KOPT-K1 (cell line): Measurements from ENCODE around the gene LYPD3.
A peak's percentile ranks its signal among the peaks of the same experiment; 100 is the strongest.
"Not testable (repeated sequence)": the region's sequence is repeated elsewhere in the genome, so short reads cannot be mapped to it uniquely, and the experiment has no call there.

Source experiments
- H3K27ac ChIP-seq: fragments of 200-600 bp; sonication (generic); 2 replicates; pipeline ENCODE4 v1.5.1; 2016; ENCODE audit warnings: antibody characterized with exemption, mild to moderate bottlenecking, low read depth, low read length; ENCODE audit not compliant: poor library complexity, severe bottlenecking
- H3K36me3 ChIP-seq: fragments of 200-600 bp; sonication (generic); 2 replicates; pipeline ENCODE4 v1.5.1; 2017; ENCODE audit warnings: antibody characterized with exemption, mild to moderate bottlenecking, low read length, moderate library complexity; ENCODE audit not compliant: insufficient read depth
- H3K9me3 ChIP-seq: fragments of 200-600 bp; sonication (generic); 2 replicates; pipeline ENCODE4 v1.5.1; 2017; ENCODE audit warnings: antibody characterized with exemption, low read length, mild to moderate bottlenecking; ENCODE audit not compliant: insufficient read depth, poor library complexity, severe bottlenecking

LYPD3 gene

DNA sequence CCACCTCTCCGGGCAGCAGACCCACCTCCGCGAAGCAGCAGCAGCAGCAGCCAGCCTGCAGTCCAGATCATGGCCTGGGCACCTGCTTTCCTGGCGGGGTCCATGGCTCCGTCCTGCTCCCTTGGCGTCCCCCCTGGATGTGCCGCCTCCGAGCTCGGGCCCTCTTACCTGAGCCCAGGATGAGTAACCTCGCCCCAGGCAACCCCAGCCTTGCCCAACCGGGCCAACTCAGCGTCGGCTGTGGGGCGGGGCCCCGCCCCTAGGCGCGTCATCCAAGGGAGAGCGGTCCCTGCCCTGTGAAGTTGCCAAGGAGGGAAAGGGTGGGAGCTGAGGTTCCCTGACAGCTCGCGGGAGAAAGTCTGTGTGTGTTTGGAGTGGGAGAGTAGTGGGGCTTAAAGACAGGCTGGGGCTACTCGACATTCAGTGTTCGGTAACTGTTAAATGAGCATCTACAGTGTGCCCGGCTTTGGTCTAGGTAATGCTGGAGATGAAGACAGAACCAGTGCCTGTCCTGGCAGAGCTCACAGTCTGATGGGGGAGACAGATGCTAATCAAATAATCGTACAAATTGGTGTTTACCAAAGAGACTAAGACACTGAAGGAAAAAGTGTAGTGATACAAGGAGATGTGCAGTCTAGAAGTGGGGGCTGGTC is at the start of gene LYPD3:
Gene LYPD3 (minus strand): TSS at position 141 of the 653 bp plus-strand sequence. CDS start 37 bp downstream, at position 104.
- Histone ChIP-seq H3K36me3 (no peaks in the 10 kb centered on the region), H3K9me3 (no peaks in the 10 kb centered on the region), H3K27ac (peak within 1 kb of the TSS; percentile 37)

GRCh38 chr19:43512399-43512798 is 47.0 kb upstream of the LYPD3 start:
- H3K9me3 ChIP-seq, H3K36me3 ChIP-seq, H3K27ac ChIP-seq: not testable (repeated sequence)

DNA sequence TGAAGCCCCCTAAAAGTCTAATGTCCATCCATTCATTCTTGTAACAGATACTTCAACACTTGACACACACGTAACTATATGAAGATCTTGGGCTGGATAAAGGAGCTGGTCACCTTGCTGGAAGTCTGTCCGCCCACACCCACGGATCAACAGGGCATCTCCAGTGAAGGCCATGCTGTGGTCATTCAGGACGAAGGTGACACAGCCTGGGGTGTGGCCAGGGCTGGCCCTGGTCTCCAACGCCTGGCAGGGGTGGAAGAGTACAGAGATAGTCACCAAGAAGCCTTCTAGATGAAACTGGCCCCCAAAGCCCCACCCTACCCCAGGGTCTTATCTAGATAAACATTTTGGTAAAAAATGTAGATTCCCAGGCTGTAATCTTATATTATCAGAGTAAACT is 45.9 kb upstream of the LYPD3 start:
- H3K9me3 ChIP-seq = no peaks in the 10 kb centered on the region
- H3K27ac ChIP-seq = no peak overlapping the region

GRCh38 chr19:43510713-43511112 is 45.3 kb upstream of the LYPD3 start:
- H3K9me3 ChIP-seq = no peaks in the 10 kb centered on the region
- H3K27ac ChIP-seq = no peak overlapping the region
- H3K36me3 ChIP-seq = peaks cover 10% of the 10 kb centered on the region; the same call in 1 of the 2 replicates

More for the DNA sequence above, 45.9 kb upstream of the LYPD3 start:
- H3K36me3 ChIP-seq = peaks cover 10% of the 10 kb centered on the region; the same call in 1 of the 2 replicates

GRCh38 chr19:43507880-43508279 is 42.5 kb upstream of the LYPD3 start:
- peaks cover 10% of the 10 kb centered on the region; the same call in 1 of the 2 replicates for H3K36me3 ChIP-seq
- H3K9me3 ChIP-seq = no peaks in the 10 kb centered on the region
- H3K27ac ChIP-seq = no peak overlapping the region

- peaks cover 10% of the 10 kb centered on the region; the same call in 1 of the 2 replicates for H3K36me3 ChIP-seq
- no peak overlapping the region for H3K27ac ChIP-seq
- no peaks in the 10 kb centered on the region for H3K9me3 ChIP-seq
Measured at GRCh38 chr19:43506629-43507028, 41.2 kb upstream of the LYPD3 start.

GRCh38 chr19:43505941-43506340 is 40.5 kb upstream of the LYPD3 start:
- Histone ChIP-seq H3K36me3 (peaks cover 10% of the 10 kb centered on the region; the same call in 1 of the 2 replicates), H3K9me3 (no peaks in the 10 kb centered on the region), H3K27ac (no peak overlapping the region)

GRCh38 chr19:43505186-43505456 is 39.7 kb upstream of the LYPD3 start:
- Histone ChIP-seq H3K27ac (peak overlapping the region; percentile 57), H3K9me3 (no peaks in the 10 kb centered on the region), H3K36me3 (peaks cover 5% of the 10 kb centered on the region; the same call in 1 of the 2 replicates)

DNA sequence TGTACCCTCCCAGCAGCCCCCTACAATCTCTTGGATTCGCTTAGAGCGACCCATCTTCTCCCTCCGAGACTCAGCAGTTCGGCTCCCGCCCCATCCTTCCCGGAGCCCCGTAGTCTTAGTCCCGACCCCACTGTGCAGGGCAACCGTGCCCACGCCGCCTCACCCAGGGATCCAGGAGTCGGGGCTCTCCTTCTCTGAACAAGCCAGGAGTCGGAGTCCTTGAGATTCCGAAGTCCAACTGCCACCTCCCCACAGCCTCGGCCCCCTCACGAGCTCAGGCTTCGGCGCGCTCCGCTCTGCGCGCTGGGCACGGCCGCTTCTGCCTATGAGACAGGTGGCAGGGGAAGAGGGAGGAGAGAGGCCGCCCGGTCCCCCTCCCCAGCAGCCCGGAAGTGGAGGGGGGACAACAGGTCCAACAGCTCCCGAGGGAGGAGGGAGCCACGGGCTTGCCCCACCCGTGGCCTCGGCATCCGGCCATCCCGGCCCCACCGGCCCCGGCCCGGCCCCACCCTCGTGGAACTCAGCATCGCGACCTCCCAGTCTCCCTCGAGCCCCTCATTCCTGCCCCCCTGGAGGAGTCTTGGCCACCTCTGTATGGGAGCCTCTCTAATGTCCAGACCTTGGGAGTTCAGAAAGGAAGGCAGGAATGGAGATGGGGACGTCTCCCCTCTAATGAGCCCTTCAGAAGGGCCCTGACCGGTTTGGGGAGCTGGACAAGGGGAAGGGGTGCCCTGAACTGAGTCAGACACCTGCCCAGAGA is 39.2 kb upstream of the LYPD3 start, which contains the start of gene PHLDB3:
Gene PHLDB3 (minus strand): TSS at position 321 of the 760 bp plus-strand sequence. CDS start 628 bp downstream, outside the sequence.
- 0 out of 2 replicates have a peak, but pooled peaks cover 5% of the 10 kb centered on the region for H3K36me3 ChIP-seq
- H3K27ac ChIP-seq = peak within 1 kb of the TSS; percentile 57
- H3K9me3 ChIP-seq = no peaks in the 10 kb centered on the region

GRCh38 chr19:43503501-43504425 is 38.4 kb upstream of the LYPD3 start:
- H3K36me3 ChIP-seq = 0 out of 2 replicates have a peak, but pooled peaks cover 4% of the 10 kb centered on the region
- no peaks in the 10 kb centered on the region for H3K9me3 ChIP-seq
- peak overlapping the region; percentile 57 for H3K27ac ChIP-seq

- no peaks in the 10 kb centered on the region for H3K36me3 ChIP-seq
- H3K9me3 ChIP-seq = no peaks in the 10 kb centered on the region
- no peak overlapping the region for H3K27ac ChIP-seq
Measured at GRCh38 chr19:43502419-43502976, 37.1 kb upstream of the LYPD3 start.

GRCh38 chr19:43501661-43502418 is 36.4 kb upstream of the LYPD3 start:
- no peaks in the 10 kb centered on the region for H3K36me3 ChIP-seq
- H3K27ac ChIP-seq = no peak overlapping the region
- no peaks in the 10 kb centered on the region for H3K9me3 ChIP-seq

DNA sequence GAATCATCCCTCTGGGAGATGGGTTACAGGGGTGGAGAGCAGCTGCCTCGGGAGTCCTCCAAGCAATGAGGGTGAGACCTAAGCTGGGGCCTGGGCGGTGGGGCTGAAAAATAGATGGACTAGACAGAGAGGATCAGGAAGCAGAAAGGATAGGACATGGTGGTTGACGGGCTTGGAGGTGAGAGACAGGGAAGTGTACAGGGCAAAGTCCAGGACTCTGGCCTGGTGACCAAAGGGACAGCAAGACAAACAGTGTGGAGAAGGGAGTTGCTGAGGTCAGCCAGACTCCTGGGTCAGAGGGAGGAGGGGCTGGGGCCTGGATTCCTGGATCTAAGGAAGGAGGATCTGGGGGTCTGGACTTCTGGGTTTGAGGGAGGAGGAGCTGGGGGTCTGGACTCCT is 33.6 kb upstream of the LYPD3 start:
- Histone ChIP-seq H3K36me3 (no peaks in the 10 kb centered on the region; the same call in 1 of the 2 replicates), H3K27ac (no peak overlapping the region), H3K9me3 (no peaks in the 10 kb centered on the region)

- Histone ChIP-seq H3K27ac (no peak overlapping the region), H3K9me3 (no peaks in the 10 kb centered on the region), H3K36me3 (no peaks in the 10 kb centered on the region; the same call in 1 of the 2 replicates)
Measured at GRCh38 chr19:43498233-43498842, 32.9 kb upstream of the LYPD3 start.
